Left hindlimb (tissue), 1 donor: ENCODE data around the gene HLA-DPA1.

Experiments used
- DNase-seq: peaks from one replicate; pipeline ENCODE4 v3.0.0-alpha.2; 2018

Gene HLA-DPA1

GRCh38 chr6:33014841-33015634 is 58.4 kb downstream of the HLA-DPA1 start:
- DNase-seq = no peak
